Keratinocyte (primary cell): ENCODE results near the gene TLCD1. TPM values are rescaled to one million over a fixed set of nuclear protein-coding genes. Genes with fewer than 3 reads are reported as not detected.

ENCODE experiments used
- DNase-seq: peaks from one replicate; pipeline ENCODE4 v3.0.0-alpha.2; 2011; ENCODE audit warnings: low read depth, missing footprints, low spot score
- FAIRE-seq: peaks from 2 replicates; lab custom pipeline; 2011; peaks lifted over from hg19 to GRCh38; lab: Jason Lieb, UNC
- H2AFZ ChIP-seq: 2 replicates; pipeline ENCODE4 v1.6.0; 2012; ENCODE audit warnings: low read length, control low read depth, inconsistent platforms; ENCODE audit not compliant: control insufficient read depth
- H3K27ac ChIP-seq: 2 replicates; pipeline ENCODE4 v1.5.1; 2011; ENCODE audit warnings: low read length; ENCODE audit not compliant: control insufficient read depth, insufficient read depth
- H3K27me3 ChIP-seq: 3 replicates; pipeline ENCODE4 v1.6.0; 2011; ENCODE audit warnings: low read length; ENCODE audit not compliant: control insufficient read depth, insufficient read depth; ENCODE audit errors: extremely low read depth
- H3K36me3 ChIP-seq, 2 experiments: 2 replicates in 1 of 2; 3 replicates in 1 of 2; pipeline ENCODE4 v1.5.1; 2011; ENCODE audit warnings: low read length in 2 of 2, mild to moderate bottlenecking in 1 of 2; ENCODE audit not compliant: control insufficient read depth in 2 of 2, insufficient read depth in 2 of 2; ENCODE audit errors: extremely low read depth in 1 of 2
- H3K4me1 ChIP-seq: 3 replicates; pipeline ENCODE4 v1.5.1; 2011; ENCODE audit warnings: low read length; ENCODE audit not compliant: control insufficient read depth, insufficient read depth; ENCODE audit errors: extremely low read depth
- H3K4me2 ChIP-seq: 3 replicates; pipeline ENCODE4 v1.6.0; 2011; ENCODE audit warnings: low read depth, low read length; ENCODE audit not compliant: control insufficient read depth, insufficient read depth; ENCODE audit errors: extremely low read depth
- H3K4me3 ChIP-seq, 3 experiments: fragments of 200-600 bp in 1 of 3; sonication (generic) in 1 of 3; 2 replicates in 2 of 3; 3 replicates in 1 of 3; pipeline ENCODE4 v1.5.1; 2011 to 2016; ENCODE audit warnings: low read length in 3 of 3, mild to moderate bottlenecking in 3 of 3, control low read depth in 2 of 3, inconsistent platforms in 1 of 3, low read depth in 1 of 3, mixed read lengths in 1 of 3, mixed run types in 1 of 3, moderate library complexity in 1 of 3; ENCODE audit not compliant: control insufficient read depth in 2 of 3, insufficient read depth in 2 of 3; ENCODE audit errors: extremely low read depth in 1 of 3
- H3K79me2 ChIP-seq: 2 replicates; pipeline ENCODE4 v1.6.0; 2012; ENCODE audit warnings: low read length; ENCODE audit not compliant: control insufficient read depth, insufficient read depth
- H3K9ac ChIP-seq: 3 replicates; pipeline ENCODE4 v1.6.0; 2011; ENCODE audit warnings: low read length; ENCODE audit not compliant: control insufficient read depth, insufficient read depth; ENCODE audit errors: extremely low read depth
- H3K9me1 ChIP-seq: 3 replicates; pipeline ENCODE4 v1.6.0; 2011; ENCODE audit warnings: low read length; ENCODE audit not compliant: control insufficient read depth, insufficient read depth; ENCODE audit errors: extremely low read depth
- H3K9me3 ChIP-seq: 2 replicates; pipeline ENCODE4 v1.5.1; 2012; ENCODE audit warnings: low read depth, low read length; ENCODE audit not compliant: control insufficient read depth
- H4K20me1 ChIP-seq: 3 replicates; pipeline ENCODE4 v1.6.0; 2011; ENCODE audit warnings: low read length; ENCODE audit not compliant: control insufficient read depth, insufficient read depth; ENCODE audit errors: extremely low read depth
- CTCF ChIP-seq, 3 experiments: IDR thresholded peaks in 1 of 3; conservative IDR thresholded peaks in 1 of 3; optimal IDR thresholded peaks in 1 of 3; 2 replicates in 2 of 3; 3 replicates in 1 of 3; pipeline versions ENCODE3 to v1.5.1; 2011; ENCODE audit warnings: low read length in 3 of 3, mild to moderate bottlenecking in 3 of 3, moderate library complexity in 2 of 3, control low read depth in 1 of 3, inconsistent platforms in 1 of 3; ENCODE audit not compliant: insufficient read depth in 2 of 3; ENCODE audit errors: extremely low read depth in 1 of 3
- EZH2 ChIP-seq: IDR thresholded peaks from one replicate; pipeline ENCODE4 v1.6.1; 2012; ENCODE audit warnings: inconsistent platforms, mild to moderate bottlenecking, low read length, moderate library complexity
- dilution Hi-C: fragments of 300-500 bp; cut with MboI; formaldehyde crosslinking; loops from one replicate; pipeline ENCODE4 v1.7.0; 2020; ENCODE audit warnings: low sequenced_read_pairs; ENCODE audit not compliant: extremely low pct_ligation_motif_present
- polyA plus RNA-seq, 5 experiments: library from polyadenylated mRNA; depleted of rRNA in 3 of 5; stranded (reverse) in 3 of 5; stranded (forward) in 1 of 5; unstranded in 1 of 5; fragments of >200 nt; gene quantifications; 1 replicate in 1 of 5; 2 replicates in 3 of 5; 3 replicates in 1 of 5; pipeline versions ENCODE4 v1.2.1 to v1.2.3, GENCODE V29; 2011 to 2012; ENCODE audit warnings: missing spikeins in 2 of 5, low read depth in 1 of 5, low replicate concordance in 1 of 5

Gene TLCD1
- polyA plus RNA-seq, 1 donor (not counting 4 experiments of a cell fraction or from before 2014, with no cell fraction given): 14.0 TPM

DNA sequence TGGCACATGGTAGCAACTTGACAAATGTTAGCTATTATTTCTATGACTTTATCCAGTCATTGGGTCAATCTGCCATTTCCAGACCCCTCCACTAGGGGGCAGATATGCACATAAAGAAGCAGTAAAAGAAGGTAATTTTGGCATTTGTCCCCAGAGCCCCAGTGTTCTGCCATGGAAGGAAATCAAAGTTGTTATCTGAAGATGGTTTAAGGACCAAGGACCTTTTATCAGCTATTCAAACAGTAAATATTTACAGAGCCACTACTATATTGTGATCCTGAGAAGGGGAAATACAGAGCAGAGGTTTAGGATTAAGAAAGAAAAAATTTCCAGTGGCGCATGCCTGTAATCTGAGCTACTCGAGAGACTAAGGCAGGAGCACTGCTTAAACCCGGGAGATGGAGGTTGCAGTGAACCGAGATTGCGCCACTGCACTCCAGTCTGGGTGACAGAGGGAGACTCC lies 37.8 kb upstream of the TLCD1 start:
- Histone ChIP-seq H3K4me3 (no peak overlapping the region), H4K20me1 (peaks cover 9% of the 10 kb centered on the region), H3K27me3 (no peaks in the 10 kb centered on the region), H3K27ac (no peak overlapping the region), H3K4me2 (no peak overlapping the region), H3K9me3 (no peaks in the 10 kb centered on the region), H3K9ac (no peak overlapping the region), H3K4me1 (peaks cover 5% of the 10 kb centered on the region), H3K79me2 (peaks cover 27% of the 10 kb centered on the region), H3K9me1 (peaks cover 2% of the 10 kb centered on the region), H3K36me3 (peaks cover 27 to 30% of the 10 kb centered on the region in 2 experiments), H2AFZ (no peak overlapping the region)
- dilution Hi-C loops: no loop called here
- TF ChIP-seq EZH2 (no peak), CTCF (optimal IDR thresholded peaks at IDR 0.05 in 1 of 3, IDR thresholded peaks at IDR 0.05 in 1 of 3, conservative IDR thresholded peaks at IDR 0.05 in 1 of 3; ENCODE audit: extremely low read depth in 1 of 3, insufficient read depth in 2 of 3, low read length in 3 of 3) (peak; percentile 58 to 84 (median 65))
- FAIRE-seq: peak; percentile 36
- no peak for DNase-seq

DNA sequence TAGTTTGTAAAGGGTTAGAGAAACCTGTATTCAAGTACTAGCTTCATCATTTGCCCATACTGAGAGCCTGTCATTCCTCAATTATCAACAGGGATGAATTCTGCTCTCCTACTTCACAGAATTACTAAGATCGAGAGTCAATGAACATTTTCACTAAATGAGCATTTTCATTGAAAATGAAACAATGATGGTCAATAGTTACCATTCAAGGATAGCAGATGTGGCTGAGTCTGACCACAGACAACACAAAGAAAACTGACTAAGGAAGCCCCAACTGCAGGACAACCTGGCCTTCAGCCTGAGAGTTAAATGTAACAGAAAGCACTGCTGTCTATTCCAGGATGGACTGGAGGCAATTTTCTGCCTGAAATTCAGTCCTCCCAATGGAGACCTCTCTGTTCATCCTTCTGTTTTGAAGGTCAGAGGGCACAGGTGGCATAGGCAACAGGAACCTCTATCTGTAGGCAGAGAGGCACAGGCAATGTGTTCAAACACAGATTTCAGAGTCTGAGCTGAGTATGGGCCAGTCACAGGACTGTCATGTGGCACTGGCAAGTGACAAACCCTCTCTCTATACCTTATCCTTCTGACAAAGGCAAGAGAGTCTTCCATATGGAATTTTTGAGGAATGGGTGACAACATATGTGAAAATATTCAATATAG lies 37.2 kb upstream of the TLCD1 start:
- TF ChIP-seq EZH2: no peak
- no peak for TF ChIP-seq CTCF (optimal IDR thresholded peaks at IDR 0.05 in 1 of 3, IDR thresholded peaks at IDR 0.05 in 1 of 3, conservative IDR thresholded peaks at IDR 0.05 in 1 of 3; ENCODE audit: extremely low read depth in 1 of 3, insufficient read depth in 2 of 3, low read length in 3 of 3)
- Histone ChIP-seq H3K9me3 (no peaks in the 10 kb centered on the region), H3K9ac (no peak overlapping the region), H4K20me1 (peaks cover 9% of the 10 kb centered on the region), H3K36me3 (peaks cover 30 to 33% of the 10 kb centered on the region in 2 experiments), H2AFZ (no peak overlapping the region), H3K9me1 (peaks cover 2% of the 10 kb centered on the region), H3K27ac (no peak overlapping the region), H3K4me2 (no peak overlapping the region), H3K27me3 (no peaks in the 10 kb centered on the region), H3K4me1 (peaks cover 5% of the 10 kb centered on the region), H3K4me3 (no peak overlapping the region), H3K79me2 (peaks cover 26% of the 10 kb centered on the region)
- DNase-seq: no peak
- FAIRE-seq: no peak
- dilution Hi-C loops: no loop called here
